GM12878 (cell line): Measurements from ENCODE around the gene SBF2. TPM values are rescaled to one million over a fixed set of nuclear protein-coding genes. Genes with fewer than 3 reads are reported as not detected.
"Not testable (repeated sequence)": the region's sequence is repeated elsewhere in the genome, so short reads cannot be mapped to it uniquely, and the experiment has no call there.

Source experiments
- ATAC-seq: fragments of 200-7000 bp; cut with Tn5 transposase; 3 replicates; pipeline ENCODE4 v1.9.1; 2020; ENCODE audit warnings: mild to moderate bottlenecking, moderate library complexity
- BruUV-seq: library from RNA; stranded (reverse); fragments of 400-500 nt; replicated peaks from 2 replicates; lab custom pipeline; 2021; lab: Mats Ljungman, UMichigan
- CTCF ChIA-PET: fragments of 300-600 bp; sonication (Branson Sonifier 250); formaldehyde crosslinking; extraction: SDS; loops from one replicate; lab custom pipeline; 2021; ENCODE audit warnings: inconsistent platforms; lab: Yijun Ruan, JAX
- POLR2A ChIA-PET: fragments of 350-600 bp; formaldehyde crosslinking; extraction: SDS; loops from one replicate; lab custom pipeline; 2021; ENCODE audit warnings: inconsistent platforms; lab: Charles Lee
- RAD21 ChIA-PET: fragments of 300-600 bp; sonication (Branson Sonifier 250); formaldehyde crosslinking; loops from one replicate; lab custom pipeline; 2023; ENCODE audit warnings: antibody characterized with exemption; ENCODE audit not compliant: unreplicated experiment; lab: Charles Lee
- SMC1A ChIA-PET: fragments of 300-600 bp; sonication (Branson Sonifier 250); formaldehyde crosslinking; loops from one replicate; lab custom pipeline; 2023; ENCODE audit not compliant: unreplicated experiment, uncharacterized antibody; lab: Charles Lee
- DNase-seq: peaks from one replicate; pipeline ENCODE4 v3.0.0-alpha.2; 2011; ENCODE audit warnings: low read depth, low spot score
- FAIRE-seq: peaks from 3 replicates; lab custom pipeline; 2011; peaks lifted over from hg19 to GRCh38; lab: Jason Lieb, UNC
- H2AFZ ChIP-seq: 2 replicates; pipeline ENCODE4 v1.6.0; 2011; ENCODE audit warnings: low read depth, low read length, control low read depth; ENCODE audit not compliant: control insufficient read depth
- H3K27ac ChIP-seq: 2 replicates; pipeline ENCODE4 v1.5.1; 2011; ENCODE audit warnings: control low read depth; ENCODE audit not compliant: control insufficient read depth, insufficient read depth
- H3K27me3 ChIP-seq, 2 experiments: replicated peaks in 1 of 2; 2 replicates each; pipeline versions ENCODE4 v1.6.0 to v1.6.1; 2011; ENCODE audit warnings: low read length in 1 of 2; ENCODE audit not compliant: control insufficient read depth in 2 of 2, insufficient read depth in 2 of 2
- H3K36me3 ChIP-seq, 2 experiments: 2 replicates each; pipeline ENCODE4 v1.5.1; 2011; ENCODE audit warnings: low read length in 1 of 2; ENCODE audit not compliant: control insufficient read depth in 2 of 2, insufficient read depth in 2 of 2
- H3K4me1 ChIP-seq: 2 replicates; pipeline ENCODE4 v1.6.1; 2011; ENCODE audit warnings: mild to moderate bottlenecking, low read length, moderate library complexity, mixed read lengths; ENCODE audit not compliant: control insufficient read depth, insufficient read depth
- H3K4me2 ChIP-seq: 2 replicates; pipeline ENCODE4 v1.6.0; 2011; ENCODE audit warnings: control low read depth; ENCODE audit not compliant: control insufficient read depth, insufficient read depth
- H3K4me3 ChIP-seq: fragments of 200-600 bp; sonication (generic); 2 replicates; pipeline ENCODE4 v1.5.1; 2016
- H3K79me2 ChIP-seq: 2 replicates; pipeline ENCODE4 v1.6.0; 2011; ENCODE audit warnings: low read length; ENCODE audit not compliant: control insufficient read depth, insufficient read depth
- H3K9ac ChIP-seq: 2 replicates; pipeline ENCODE4 v1.8.0; 2011; ENCODE audit warnings: low read length, control low read depth, mixed read lengths; ENCODE audit not compliant: control insufficient read depth, insufficient read depth
- H3K9me3 ChIP-seq: replicated peaks from 3 replicates; pipeline ENCODE4 v1.5.1; 2011; ENCODE audit warnings: mild to moderate bottlenecking, low read length; ENCODE audit not compliant: control insufficient read depth, insufficient read depth
- H4K20me1 ChIP-seq: 2 replicates; pipeline ENCODE4 v1.6.0; 2011; ENCODE audit not compliant: control insufficient read depth, insufficient read depth
- FOS ChIP-seq: IDR thresholded peaks from 3 replicates; pipeline ENCODE4 v1.6.1; 2011; ENCODE audit warnings: borderline replicate concordance; ENCODE audit not compliant: insufficient read length; ENCODE audit errors: extremely low read depth
- MEF2A ChIP-seq: IDR thresholded peaks from 2 replicates; pipeline ENCODE4 v1.6.1; 2011; ENCODE audit warnings: low read depth, mild to moderate bottlenecking, low read length, moderate library complexity; ENCODE audit not compliant: insufficient read depth
- MLLT1 ChIP-seq: fragments of 450-650 bp; IDR thresholded peaks from 2 replicates; pipeline ENCODE4 v1.6.1; 2016; ENCODE audit warnings: mild to moderate bottlenecking
- SPI1 ChIP-seq: IDR thresholded peaks from 2 replicates; pipeline ENCODE4 v1.6.1; 2011; ENCODE audit warnings: low read depth, mild to moderate bottlenecking, low read length, moderate library complexity, borderline replicate concordance; ENCODE audit not compliant: insufficient read depth
- ZBTB4 ChIP-seq: fragments of 450-650 bp; formaldehyde crosslinking; IDR thresholded peaks from 2 replicates; pipeline ENCODE4 v1.4.0; 2022; ENCODE audit warnings: mild to moderate bottlenecking, moderate library complexity
- ZNF217 ChIP-seq: fragments of 450-650 bp; IDR thresholded peaks from 2 replicates; pipeline ENCODE4 v1.6.1; 2017; ENCODE audit warnings: antibody characterized with exemption, mild to moderate bottlenecking
- WGBS: methylation state at CpG from one replicate; pipeline ENCODE4 v1.1.6; 2016; ENCODE audit warnings: low lambda C conversion rate; ENCODE audit not compliant: insufficient replicate concordance, insufficient coverage; ENCODE audit errors: missing lambda C conversion rate; 5-methylcytosine and 5-hydroxymethylcytosine counted together
- in situ Hi-C: fragments of 300-500 bp; cut with MboI; formaldehyde crosslinking; loops from 9 replicates; pipeline ENCODE4 v1.14.3; 2018; ENCODE audit warnings: mixed read lengths
- intact Hi-C: fragments of 100-400 bp; cut with micrococcal nuclease; formaldehyde crosslinking; loops from one replicate; pipeline ENCODE4 v1.14.2; 2022; ENCODE audit not compliant: unreplicated experiment
- polyA plus RNA-seq, 11 experiments: library from polyadenylated mRNA; depleted of rRNA in 4 of 11; unstranded in 6 of 11; stranded (reverse) in 5 of 11; fragments of >200 nt; fragmentation: Nextera tagmentation in 4 of 11; fragmentation: Illumina TruSeq in 1 of 11; extraction: Ambion mirVana in 4 of 11; extraction: Trizol in 1 of 11; gene quantifications; 1 replicate in 1 of 11; 2 replicates in 10 of 11; pipeline versions ENCODE4 v1.2.1 to v1.2.3, GENCODE V29; 2011 to 2016; ENCODE audit warnings: inconsistent platforms in 2 of 11, missing spikeins in 2 of 11, low read depth in 1 of 11
- total RNA-seq, 4 experiments: library from RNA; depleted of rRNA in 3 of 4; stranded (reverse); fragments of >200 nt in 3 of 4; fragmentation: Illumina TruSeq in 1 of 4; extraction: Trizol in 1 of 4; gene quantifications; 2 replicates each; pipeline versions ENCODE4 v1.2.1 to v1.2.3, GENCODE V29; 2013 to 2021

SBF2 gene
- total and polyA plus RNA-seq, 10 of the 15 experiments (the other 5 are each of a cell fraction or from before 2014, with no cell fraction given) = 0.24 to 2.3 (median 1.1) TPM

GRCh38 chr11:9745411-9746211 lies 548.4 kb downstream of the SBF2 start (continued):
- TF ChIP-seq ZNF217 = peak; percentile 86
- peak; percentile 84 for TF ChIP-seq MLLT1
- TF ChIP-seq FOS = no peak
- 0 out of 2 replicates have a peak, but pooled peaks have one; percentile 6 for TF ChIP-seq MEF2A
- no peak for TF ChIP-seq ZBTB4 (CRISPR knock-in tag)
- TF ChIP-seq SPI1 = peak; percentile 84

- ATAC-seq, H3K79me2 ChIP-seq, H3K4me2 ChIP-seq, H3K4me3 ChIP-seq, H3K27me3 ChIP-seq, H3K9ac ChIP-seq, H4K20me1 ChIP-seq, in situ Hi-C loops, DNase-seq, H3K27ac ChIP-seq, H2AFZ ChIP-seq, BruUV-seq, FAIRE-seq, H3K9me3 ChIP-seq, intact Hi-C loops: not testable (repeated sequence)
- Histone ChIP-seq H3K36me3 (peaks cover 4 to 21% of the 10 kb centered on the region in 2 experiments; a peak in 3 of 4 replicates), H3K4me1 (peaks cover 46% of the 10 kb centered on the region)
- ChIA-PET RAD21 (interaction anchor here (0.7 to 1.1 kb wide), 2 partner anchors 12 to 61 kb away, joined by 3 to 4 read pairs; no protein-coding TSS in a partner anchor), CTCF (interaction anchor here (1.6 kb wide), 1 partner anchor 9 kb away, joined by 3 read pairs; no protein-coding TSS in a partner anchor), SMC1A (interaction anchor here (0.6 kb wide), 1 partner anchor 15 kb away, joined by 3 read pairs; no protein-coding TSS in a partner anchor), POLR2A (interaction anchor here (0.7 to 0.9 kb wide), 2 partner anchors 155 to 209 kb away, joined by 3 read pairs; no protein-coding TSS in a partner anchor)
- 73% methylated on average over 3 of the region's 3 CpGs for WGBS
These were observed 550.5 kb downstream of the SBF2 start for GRCh38 chr11:9743512-9743911.
